ENCODE data around the gene FBXO36. TPM values are rescaled to one million over a fixed set of nuclear protein-coding genes. Genes with fewer than 3 reads are reported as not detected.

The FBXO36 gene
- total and polyA plus RNA-seq, 2 of the 8 experiments (the other 6 are each of a cell fraction or from before 2014, with no cell fraction given) = 3.4 TPM

DNA sequence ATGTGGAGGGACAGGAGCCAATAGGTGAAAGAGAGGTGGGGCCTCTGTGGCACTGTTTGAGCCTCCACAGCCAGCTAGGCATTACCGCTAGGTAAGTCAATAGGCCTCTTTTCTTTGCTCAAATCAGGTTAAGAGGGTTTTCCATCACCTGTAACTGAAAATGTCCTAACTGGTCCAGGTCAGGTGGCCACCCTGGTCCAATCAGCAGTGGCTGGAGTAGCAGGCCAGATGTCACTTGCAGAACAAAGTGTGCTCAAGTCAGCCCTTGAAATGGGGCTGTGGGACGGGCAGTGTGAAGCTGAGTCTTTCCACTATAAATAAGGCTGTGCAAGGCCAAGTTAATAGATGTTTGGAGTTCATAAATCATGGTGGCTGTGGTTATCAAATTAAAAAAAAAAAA lies 20.9 kb downstream of the FBXO36 start:
- no peak overlapping the region for H3K4ac ChIP-seq (replicated peaks; ENCODE audit: insufficient read length, low read depth, low read length)
- H2AK5ac ChIP-seq (ENCODE audit: low read depth, low read length) = no peak overlapping the region
- H3K4me1 ChIP-seq (replicated peaks in 1 of 4; ENCODE audit: control insufficient read depth in 3 of 4, insufficient read depth in 4 of 4, low read length in 3 of 4) = no peaks in the 10 kb centered on the region
- WGBS, 2 experiments (ENCODE audit: extremely low coverage in 1 of 2, insufficient coverage in 1 of 2, insufficient read length in 1 of 2, insufficient replicate concordance in 2 of 2, low coverage in 1 of 2, low lambda C conversion rate in 2 of 2, missing lambda C conversion rate in 1 of 2) = 97% methylated on average over 2 of the region's 2 CpGs; no CpG with 5 or more reads in 1 of the 2 experiments
- no peak overlapping the region for H3K56ac ChIP-seq (replicated peaks; ENCODE audit: insufficient read length, low read depth, low read length)
- H2BK20ac ChIP-seq (ENCODE audit: low read length) = no peak overlapping the region
- no peak overlapping the region for H2AFZ ChIP-seq (ENCODE audit: low read length)
- no peaks in the 10 kb centered on the region for H3K9me3 ChIP-seq (ENCODE audit: insufficient read depth in 2 of 2, low read depth in 1 of 2, low read length in 1 of 2)
- ChIA-PET CTCF (ENCODE audit: partially characterized antibody) (no interaction called here), POLR2A (ENCODE audit: partially characterized antibody) (no interaction called here)
- no peaks in the 10 kb centered on the region for H3K36me3 ChIP-seq (ENCODE audit: control insufficient read depth in 2 of 4, insufficient read depth in 4 of 4, low read length in 3 of 4)
- no peaks in the 10 kb centered on the region for H3K79me2 ChIP-seq (ENCODE audit: control insufficient read depth in 1 of 2, insufficient read depth in 2 of 2, low read length in 2 of 2)
- no peak for DNase-seq (ENCODE audit: low read depth in 1 of 2, low spot score in 2 of 2)
- no peaks in the 10 kb centered on the region for H4K20me1 ChIP-seq (replicated peaks in 1 of 2; ENCODE audit: control insufficient read depth in 1 of 2, insufficient read depth in 2 of 2, low read length in 2 of 2)
- no peak overlapping the region for H2BK120ac ChIP-seq (replicated peaks; ENCODE audit: low read depth, low read length)
- H3K14ac ChIP-seq (ENCODE audit: insufficient read length) = no peak overlapping the region
- no peak overlapping the region for H3K9ac ChIP-seq (replicated peaks in 1 of 4; ENCODE audit: extremely low read depth in 1 of 4, low read depth in 3 of 4, low read length in 3 of 4)
- H2BK5ac ChIP-seq (ENCODE audit: low read depth, low read length) = no peak overlapping the region
- H3K27me3 ChIP-seq (replicated peaks in 1 of 4; ENCODE audit: control insufficient read depth in 3 of 4, extremely low read depth in 1 of 4, insufficient read depth in 3 of 4, low read length in 3 of 4) = no peaks in the 10 kb centered on the region; a peak in 1 of 7 replicates
- H2BK15ac ChIP-seq (ENCODE audit: low read length) = no peak overlapping the region
- H2BK12ac ChIP-seq (ENCODE audit: low read depth, low read length) = no peak overlapping the region
- H3K4me2 ChIP-seq (ENCODE audit: insufficient read depth in 1 of 2, low read depth in 2 of 2, low read length in 2 of 2) = no peak overlapping the region
- H4K91ac ChIP-seq (replicated peaks; ENCODE audit: insufficient read length, low read length) = no peak overlapping the region
- H3K4me3 ChIP-seq (ENCODE audit: extremely low read depth in 1 of 4, insufficient read depth in 2 of 4, low read depth in 3 of 4, low read length in 4 of 4) = no peak overlapping the region
- H3K27ac ChIP-seq (ENCODE audit: low read depth, low read length) = no peak overlapping the region
- no peaks in the 10 kb centered on the region; the same call in 1 of the 2 replicates for H3K79me1 ChIP-seq (ENCODE audit: low read depth, low read length)
- H3K23ac ChIP-seq (ENCODE audit: insufficient read length) = no peak overlapping the region
- H3K23me2 ChIP-seq (ENCODE audit: low read depth, low read length) = no peaks in the 10 kb centered on the region
- no peak overlapping the region for H4K8ac ChIP-seq (ENCODE audit: extremely low read depth, insufficient read depth, low read length)
- H4K5ac ChIP-seq (ENCODE audit: insufficient read length, low read depth, low read length) = no peak overlapping the region
- no peak overlapping the region for H3K18ac ChIP-seq (ENCODE audit: extremely low read depth, low read length)
- no peak for FAIRE-seq
- TF ChIP-seq SIRT6 (IDR thresholded peaks at IDR 0.05; ENCODE audit: low read length) (no peak), EGR1 (IDR thresholded peaks at IDR 0.05; ENCODE audit: borderline replicate concordance, low read depth, low read length) (no peak), JUND (IDR thresholded peaks at IDR 0.05; ENCODE audit: low read length) (no peak), CHD2 (IDR thresholded peaks at IDR 0.05; ENCODE audit: low read length) (no peak), SP1 (IDR thresholded peaks at IDR 0.05; ENCODE audit: low read depth, low read length) (no peak), POLR2AphosphoS5 (IDR thresholded peaks at IDR 0.05; ENCODE audit: low read depth, low read length) (no peak), HDAC2 (IDR thresholded peaks at IDR 0.05; ENCODE audit: borderline replicate concordance in 1 of 2, low read depth in 2 of 2, low read length in 2 of 2) (no peak), RAD21 (IDR thresholded peaks at IDR 0.05 in 1 of 2, conservative IDR thresholded peaks at IDR 0.05 in 1 of 2; ENCODE audit: low read depth in 2 of 2, low read length in 2 of 2) (no peak), SP4 (IDR thresholded peaks at IDR 0.05; ENCODE audit: low read length) (no peak), TCF12 (IDR thresholded peaks at IDR 0.05; ENCODE audit: low read depth, low read length) (no peak), RNF2 (IDR thresholded peaks at IDR 0.05; ENCODE audit: borderline replicate concordance, low read depth, low read length, missing control alignments, poor library complexity, severe bottlenecking) (no peak), NRF1 (IDR thresholded peaks at IDR 0.05; ENCODE audit: low read depth, low read length) (no peak)
